Osteoblast (primary cell): ENCODE measurements around the gene MCHR1. TPM values are rescaled to one million over a fixed set of nuclear protein-coding genes. Genes with fewer than 3 reads are reported as not detected.
"Not testable (repeated sequence)": the region's sequence is repeated elsewhere in the genome, so short reads cannot be mapped to it uniquely, and the experiment has no call there.

ENCODE experiments used
- DNase-seq: peaks from one replicate; pipeline ENCODE4 v3.0.0; 2011; ENCODE audit warnings: low spot score, mixed read lengths; ENCODE audit not compliant: insufficient read length; ENCODE audit errors: missing footprints
- H2AFZ ChIP-seq: 2 replicates; pipeline ENCODE4 v1.6.0; 2011; ENCODE audit warnings: mild to moderate bottlenecking, low read length
- H3K27ac ChIP-seq: 2 replicates; pipeline ENCODE4 v1.5.1; 2011; ENCODE audit warnings: mild to moderate bottlenecking, low read depth, low read length, moderate library complexity
- H3K27me3 ChIP-seq: 2 replicates; pipeline ENCODE4 v1.6.0; 2012; ENCODE audit warnings: mild to moderate bottlenecking, control low read depth, inconsistent platforms, low read length, moderate library complexity; ENCODE audit not compliant: insufficient read depth
- H3K36me3 ChIP-seq: 2 replicates; pipeline ENCODE4 v1.5.1; 2011; ENCODE audit warnings: mild to moderate bottlenecking, low read length, control low read depth, moderate library complexity; ENCODE audit not compliant: insufficient read depth
- H3K4me1 ChIP-seq: 2 replicates; pipeline ENCODE4 v1.5.1; 2011; ENCODE audit warnings: mild to moderate bottlenecking, low read length, control low read depth, moderate library complexity; ENCODE audit not compliant: insufficient read depth
- H3K4me2 ChIP-seq: 2 replicates; pipeline ENCODE4 v1.6.0; 2011; ENCODE audit warnings: mild to moderate bottlenecking, low read length; ENCODE audit not compliant: insufficient read depth
- H3K4me3 ChIP-seq: fragments of 200-600 bp; sonication (generic); 3 replicates; pipeline ENCODE4 v1.5.1; 2012; ENCODE audit warnings: mild to moderate bottlenecking, low read length, inconsistent platforms; ENCODE audit not compliant: insufficient read depth
- H3K79me2 ChIP-seq: 2 replicates; pipeline ENCODE4 v1.6.0; 2012; ENCODE audit warnings: mild to moderate bottlenecking, low read length, control low read depth, inconsistent platforms; ENCODE audit not compliant: insufficient read depth
- H3K9me3 ChIP-seq: 2 replicates; pipeline ENCODE4 v1.5.1; 2011; ENCODE audit warnings: low read depth, low read length, control low read depth
- H4K20me1 ChIP-seq: 2 replicates; pipeline ENCODE4 v1.6.0; 2012; ENCODE audit warnings: mild to moderate bottlenecking, low read length, control low read depth; ENCODE audit not compliant: insufficient read depth
- CTCF ChIP-seq: IDR thresholded peaks from 2 replicates; pipeline ENCODE4 v1.5.1; 2011; ENCODE audit warnings: mild to moderate bottlenecking, low read depth, low read length, moderate library complexity; ENCODE audit errors: extremely low read depth
- total RNA-seq: library from RNA; depleted of rRNA; stranded (reverse); fragments of >200 nt; gene quantifications from 2 replicates; pipeline ENCODE4 v1.2.3, GENCODE V29; 2012

Gene MCHR1
- total RNA-seq, 1 donor = not detected

- Histone ChIP-seq H3K79me2 (no peaks in the 10 kb centered on the region), H3K27ac (peak overlapping the region; percentile 99), H3K36me3 (no peaks in the 10 kb centered on the region), H3K4me3 (no peak overlapping the region), H4K20me1 (no peaks in the 10 kb centered on the region), H3K4me2 (no peak overlapping the region), H3K9me3 (no peaks in the 10 kb centered on the region), H3K27me3 (no peaks in the 10 kb centered on the region), H3K4me1 (peaks cover 35% of the 10 kb centered on the region), H2AFZ (no peak overlapping the region)
- TF ChIP-seq CTCF = no peak
- no peak for DNase-seq
Measured at GRCh38 chr22:40653361-40653760, 25.9 kb upstream of the MCHR1 start.

GRCh38 chr22:40654522-40655167 lies 24.6 kb upstream of the MCHR1 start:
- H4K20me1 ChIP-seq = no peaks in the 10 kb centered on the region
- no peak overlapping the region for H3K4me3 ChIP-seq
- peak; percentile 69 for DNase-seq
- H3K9me3 ChIP-seq = no peaks in the 10 kb centered on the region
- H3K36me3 ChIP-seq = no peaks in the 10 kb centered on the region
- peak overlapping the region; percentile 99 for H3K27ac ChIP-seq
- TF ChIP-seq CTCF = peak; percentile 35
- peak overlapping the region; percentile 80 for H2AFZ ChIP-seq
- peaks cover 35% of the 10 kb centered on the region for H3K4me1 ChIP-seq
- no peaks in the 10 kb centered on the region for H3K79me2 ChIP-seq
- H3K4me2 ChIP-seq = peak overlapping the region; percentile 52
- H3K27me3 ChIP-seq = no peaks in the 10 kb centered on the region

GRCh38 chr22:40655941-40656340 lies 23.3 kb upstream of the MCHR1 start:
- H3K4me2 ChIP-seq, H3K79me2 ChIP-seq, H3K27me3 ChIP-seq, DNase-seq, H3K36me3 ChIP-seq, H3K27ac ChIP-seq, H2AFZ ChIP-seq, H3K9me3 ChIP-seq, H4K20me1 ChIP-seq, H3K4me3 ChIP-seq: not testable (repeated sequence)
- peaks cover 32% of the 10 kb centered on the region for H3K4me1 ChIP-seq

- not testable (repeated sequence) for H3K9me3 ChIP-seq, DNase-seq, H4K20me1 ChIP-seq, H3K4me3 ChIP-seq, H3K4me2 ChIP-seq, H3K27me3 ChIP-seq, H2AFZ ChIP-seq, H3K79me2 ChIP-seq, H3K27ac ChIP-seq, H3K36me3 ChIP-seq
- peaks cover 27% of the 10 kb centered on the region for H3K4me1 ChIP-seq
Measured at GRCh38 chr22:40656651-40657050, 22.6 kb upstream of the MCHR1 start.

- H3K9me3 ChIP-seq = no peaks in the 10 kb centered on the region
- H2AFZ ChIP-seq = no peak overlapping the region
- no peak overlapping the region for H3K4me2 ChIP-seq
- H3K27me3 ChIP-seq = no peaks in the 10 kb centered on the region
- H3K79me2 ChIP-seq = no peaks in the 10 kb centered on the region
- no peak for DNase-seq
- H3K4me3 ChIP-seq = no peak overlapping the region
- H3K4me1 ChIP-seq = peaks cover 19% of the 10 kb centered on the region
- H3K36me3 ChIP-seq = no peaks in the 10 kb centered on the region
- no peaks in the 10 kb centered on the region for H4K20me1 ChIP-seq
- no peak overlapping the region for H3K27ac ChIP-seq
- TF ChIP-seq CTCF = no peak
Measured at GRCh38 chr22:40659166-40659565, 20.1 kb upstream of the MCHR1 start.
